Adrenal gland (tissue), 12 donors: Measurements from ENCODE around the gene DDC. TPM values are rescaled to one million over a fixed set of nuclear protein-coding genes. Genes with fewer than 3 reads are reported as not detected.

Experiments used
- DNase-seq, 7 donors: peaks; one replicate each; pipeline ENCODE4 v3.0.0-alpha.2; 2019 to 2020
- H3K27ac ChIP-seq, 5 donors: fragments of 200-600 bp; sonication (generic) in 4 of 5; 1 replicate in 3 of 5; 2 replicates in 2 of 5; pipeline versions ENCODE4 v1.5.1 to v1.8.0; 2016 to 2020; ENCODE audit warnings: mild to moderate bottlenecking in 1 of 5
- H3K27me3 ChIP-seq: fragments of 200-600 bp; 2 replicates; pipeline ENCODE4 v1.8.0; 2021
- H3K36me3 ChIP-seq, 2 donors: fragments of 200-600 bp; replicated peaks in 1 of 2; 1 replicate in 1 of 2; 2 replicates in 1 of 2; pipeline versions ENCODE4 v1.5.1 to v1.8.0; 2018 to 2022
- H3K4me1 ChIP-seq, 2 donors: fragments of 200-600 bp; replicated peaks in 1 of 2; 1 replicate in 1 of 2; 2 replicates in 1 of 2; pipeline versions ENCODE4 v1.5.1 to v1.8.0; 2018 to 2021
- H3K4me3 ChIP-seq, 4 donors: fragments of 200-600 bp; sonication (generic) in 3 of 4; one replicate each; pipeline ENCODE4 v1.5.1; 2016 to 2018
- H3K9me3 ChIP-seq, 3 donors: fragments of 200-600 bp; sonication (generic) in 1 of 3; replicated peaks in 1 of 3; 1 replicate in 2 of 3; 2 replicates in 1 of 3; pipeline versions ENCODE4 v1.5.1 to v1.8.0; 2016 to 2021
- CTCF ChIP-seq, 6 experiments: fragments of 450-650 bp in 4 of 6; fragments of 200-600 bp in 2 of 6; sonication (generic) in 1 of 6; IDR thresholded peaks; 1 replicate in 5 of 6; 2 replicates in 1 of 6; pipeline versions ENCODE4 v1.5.1 to v1.8.0; 2016 to 2021; ENCODE audit warnings: antibody characterized with exemption in 6 of 6, mild to moderate bottlenecking in 2 of 6, moderate library complexity in 1 of 6
- POLR2A ChIP-seq, 2 donors: fragments of 450-650 bp; IDR thresholded peaks; one replicate each; pipeline ENCODE4 v1.6.1; 2017; ENCODE audit warnings: antibody characterized with exemption in 2 of 2, mild to moderate bottlenecking in 2 of 2, moderate library complexity in 1 of 2
- WGBS, 4 donors: extraction: QIAGEN DNeasy Blood & Tissue Kit in 2 of 4; methylation state at CpG; one replicate each; pipeline versions ENCODE4 v1.1.5 to v1.1.7; 2013 to 2017; 5-methylcytosine and 5-hydroxymethylcytosine counted together
- intact Hi-C, 2 donors: fragments of 100-400 bp; cut with DNase I; formaldehyde crosslinking; loops; one replicate each; pipeline versions ENCODE4 v1.14.1 to v1.15.0; 2022 to 2023
- polyA plus RNA-seq, 3 donors: library from polyadenylated mRNA; stranded (reverse); fragments of 200-250 nt in 2 of 3; fragments of 350-450 nt in 1 of 3; fragmentation: Illumina TruSeq in 1 of 3; extraction: RNeasy Lipid Tissue Mini Kit (QIAGEN cat#74804) in 1 of 3; gene quantifications; one replicate each; pipeline ENCODE4 v1.2.3, GENCODE V29; 2013 to 2014
- total RNA-seq, 9 donors: library from RNA; depleted of rRNA in 4 of 9; stranded (reverse); fragments of >200 nt in 4 of 9; fragments of 120-200 nt in 1 of 9; fragmentation: NEBNext Ultra II Directional in 1 of 9; extraction: Animal tissue kit (Norgen Biotek cat#: 25700) in 1 of 9; gene quantifications; one replicate each; pipeline versions ENCODE4 v1.1.0 to v1.2.4, GENCODE V29; 2013 to 2023
- donor health status: healthy with polysubstance abuse.
- donor health status: Bipolar disorder and iron deficiency.
- donor health status: DM: yes; HTN: yes; CAD: no.
- donor health status: DM: no; HTN: no; CAD: no.
- donor health status: DM: no; HTN: no; CAD: no.
- donor health status: DM: yes; HTN: yes; CAD: no.

Gene DDC
- total and polyA plus RNA-seq, 12 donors, result 0.58 to 52.7 (median 15.4) TPM

GRCh38 chr7:50542132-50542531 lies 23.1 kb downstream of the DDC start:
- intact Hi-C loops, result no loop called here
- Histone ChIP-seq H3K9me3 (no peaks in the 10 kb centered on the region), H3K4me1 (no peaks in the 10 kb centered on the region), H3K36me3 (no peaks in the 10 kb centered on the region), H3K4me3 (no peak overlapping the region), H3K27me3 (no peaks in the 10 kb centered on the region), H3K27ac (no peak overlapping the region)
- no peak for TF ChIP-seq POLR2A (IDR thresholded peaks at IDR 0.05)
- TF ChIP-seq CTCF (IDR thresholded peaks at IDR 0.05), result no peak
- 90 to 95% (median 92%) methylated on average over 11 of the region's 11 CpGs for WGBS, 4 donors
- DNase-seq, result no peak

GRCh38 chr7:50540785-50541579 lies 24.2 kb downstream of the DDC start:
- WGBS, 4 donors, result 91 to 93% (median 92%) methylated on average over 8 to 9 of the region's 9 CpGs

GRCh38 chr7:50539725-50540124 lies 25.5 kb downstream of the DDC start:
- WGBS, 4 donors, result 85 to 96% (median 91%) methylated on average over 9 to 15 of the region's 15 CpGs
- TF ChIP-seq CTCF (IDR thresholded peaks at IDR 0.05) (no peak), POLR2A (IDR thresholded peaks at IDR 0.05) (no peak)
- no peaks in the 10 kb centered on the region for H3K9me3 ChIP-seq
- H3K4me3 ChIP-seq, result no peak overlapping the region
- no peaks in the 10 kb centered on the region for H3K36me3 ChIP-seq
- no peaks in the 10 kb centered on the region for H3K27me3 ChIP-seq
- intact Hi-C loops, result no loop called here
- DNase-seq, result peak in 1 of 7 donors; percentile 44
- peaks cover 1 to 6% of the 10 kb centered on the region in 2 donors for H3K4me1 ChIP-seq
- no peak overlapping the region for H3K27ac ChIP-seq

More at GRCh38 chr7:50540785-50541579, 24.2 kb downstream of the DDC start:
- Histone ChIP-seq H3K27ac (no peak overlapping the region), H3K27me3 (no peaks in the 10 kb centered on the region), H3K9me3 (no peaks in the 10 kb centered on the region), H3K4me1 (no peaks in the 10 kb centered on the region), H3K36me3 (no peaks in the 10 kb centered on the region), H3K4me3 (no peak overlapping the region)
- no peak for TF ChIP-seq CTCF (IDR thresholded peaks at IDR 0.05)
- TF ChIP-seq POLR2A (IDR thresholded peaks at IDR 0.05), result no peak
- intact Hi-C loops, result no loop called here
- peak in 1 of 7 donors; percentile 45 for DNase-seq

GRCh38 chr7:50538478-50538877 lies 26.7 kb downstream of the DDC start:
- peak overlapping the region in 1 of 5 donors; percentile 21 for H3K27ac ChIP-seq
- intact Hi-C loops, result no loop called here
- H3K9me3 ChIP-seq, result no peaks in the 10 kb centered on the region
- peaks cover 5 to 11% of the 10 kb centered on the region in 2 donors for H3K4me1 ChIP-seq
- 91 to 96% (median 95%) methylated on average over 3 to 4 of the region's 4 CpGs for WGBS, 4 donors
- H3K36me3 ChIP-seq, result no peaks in the 10 kb centered on the region
- no peaks in the 10 kb centered on the region for H3K27me3 ChIP-seq
- DNase-seq, result peak in 1 of 7 donors; percentile 51
- no peak for TF ChIP-seq CTCF (IDR thresholded peaks at IDR 0.05)
- no peak for TF ChIP-seq POLR2A (IDR thresholded peaks at IDR 0.05)
- no peak overlapping the region for H3K4me3 ChIP-seq
